ENCODE data around the gene VPS13A. TPM values are rescaled to one million over a fixed set of nuclear protein-coding genes. Genes with fewer than 3 reads are reported as not detected.
A peak's percentile ranks its signal among the peaks of the same experiment; 100 is the strongest.
"Not testable (repeated sequence)": the region's sequence is repeated elsewhere in the genome, so short reads cannot be mapped to it uniquely, and the experiment has no call there.

Gene VPS13A
- total RNA-seq, 1 donor from 2014 or later: 36.2 TPM

DNA sequence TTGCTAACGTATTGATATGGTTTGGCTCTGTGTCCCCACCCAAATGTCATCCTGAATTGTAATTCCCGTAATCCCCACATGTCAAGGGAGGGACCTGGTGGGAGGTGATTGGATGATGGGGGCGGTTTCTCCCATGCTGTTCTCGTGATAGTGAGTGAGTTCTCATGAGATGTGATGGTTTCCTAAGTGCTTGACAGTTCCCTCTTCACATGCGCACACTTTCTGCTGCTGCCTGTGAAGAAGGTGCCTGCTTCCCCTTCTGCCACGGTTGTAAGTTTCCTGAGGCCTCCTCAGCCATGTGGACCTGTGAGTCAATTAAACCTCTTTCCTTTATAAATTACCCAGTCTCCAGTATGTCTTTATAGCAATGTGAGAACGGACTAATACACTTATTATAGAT, 263.8 kb downstream of the VPS13A start:
- DNase-seq (ENCODE audit: missing footprints); ATAC-seq; intact Hi-C loops (cut with DNase I): not testable (repeated sequence)

DNA sequence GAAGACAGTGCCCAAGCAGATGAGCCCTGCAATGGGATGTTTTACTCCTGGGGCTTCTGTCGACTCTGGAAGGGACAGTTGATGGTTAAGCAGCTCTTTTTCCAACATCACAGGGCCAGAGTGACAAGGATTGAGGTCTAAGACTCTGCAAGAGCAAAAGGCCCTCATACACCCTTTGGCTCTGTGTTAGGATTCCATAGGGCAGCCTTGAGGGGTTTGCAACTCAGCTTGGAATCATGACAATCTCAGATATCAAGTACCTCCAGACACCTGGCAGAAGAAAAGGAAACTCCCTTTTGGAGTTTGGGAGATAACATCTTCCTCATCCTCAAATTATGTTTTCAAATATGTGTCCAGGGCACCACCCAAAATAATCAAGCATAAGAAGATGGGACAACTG, 265.1 kb downstream of the VPS13A start:
- ATAC-seq: no peak
- no peak for DNase-seq (ENCODE audit: missing footprints)
- intact Hi-C loops (cut with DNase I): no loop called here

DNA sequence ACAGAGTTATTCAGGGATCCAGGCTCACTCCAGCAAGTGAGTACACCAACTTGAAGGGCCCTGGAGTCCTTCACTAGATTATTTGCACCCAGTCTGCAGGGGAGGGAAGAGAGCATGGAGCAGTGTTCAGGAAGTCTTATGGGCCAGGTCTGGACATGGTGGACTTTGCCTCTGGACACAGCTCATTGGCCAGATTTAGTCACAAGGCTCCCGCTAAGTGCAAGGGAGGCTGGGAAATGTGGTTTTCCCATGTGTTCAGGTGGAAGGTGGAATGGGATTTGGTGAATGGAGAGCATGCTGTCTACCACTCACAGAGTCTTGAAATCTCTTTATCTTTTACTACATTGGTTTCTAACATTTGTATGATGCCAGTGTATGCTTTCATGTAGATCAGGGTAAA, 270.3 kb downstream of the VPS13A start:
- ATAC-seq (no peak), DNase-seq (ENCODE audit: missing footprints) (no peak)
- intact Hi-C loops (cut with DNase I): no loop called here

DNA sequence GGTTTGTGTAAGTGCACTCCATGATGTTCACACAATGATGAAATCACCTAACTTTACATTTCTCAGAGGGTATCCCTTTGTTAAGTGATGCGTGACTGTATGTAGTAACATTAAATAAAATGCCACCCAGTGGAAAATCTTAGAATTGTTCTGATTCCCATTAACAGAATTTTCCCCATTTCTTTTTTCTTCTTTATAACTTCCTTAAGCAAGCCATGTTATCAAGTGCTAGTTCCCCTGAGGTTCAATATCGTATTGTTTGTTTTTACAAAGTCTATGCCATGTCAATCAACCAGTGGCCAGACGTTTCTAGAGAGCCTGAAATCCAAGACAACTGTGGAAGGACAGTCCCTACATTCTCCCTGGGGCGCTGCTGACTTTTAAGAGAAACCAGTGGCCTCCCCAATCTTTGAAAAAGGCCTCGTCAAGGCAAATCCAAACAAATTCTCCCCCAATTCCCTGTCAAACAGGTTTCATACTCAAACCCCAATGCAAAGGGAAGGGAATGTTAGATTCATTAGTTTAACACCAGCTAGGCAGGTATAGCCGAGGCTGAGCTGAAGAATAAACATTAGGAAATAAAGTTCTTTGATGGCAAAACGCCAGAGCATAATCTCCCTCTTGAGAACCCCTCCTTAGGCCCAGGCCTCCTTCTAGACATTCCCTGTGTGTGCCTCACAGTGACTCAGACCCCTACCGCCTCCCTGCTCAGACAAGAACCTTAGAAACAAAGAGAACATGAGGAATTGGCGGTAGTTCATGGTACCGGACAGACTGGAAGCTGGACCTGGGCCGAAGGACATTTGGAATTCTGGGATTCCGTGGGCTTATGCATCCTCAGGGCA, 272.1 kb downstream of the VPS13A start:
- intact Hi-C loops (cut with DNase I): no loop called here
- DNase-seq (ENCODE audit: missing footprints) (no peak), ATAC-seq (no peak)

DNA sequence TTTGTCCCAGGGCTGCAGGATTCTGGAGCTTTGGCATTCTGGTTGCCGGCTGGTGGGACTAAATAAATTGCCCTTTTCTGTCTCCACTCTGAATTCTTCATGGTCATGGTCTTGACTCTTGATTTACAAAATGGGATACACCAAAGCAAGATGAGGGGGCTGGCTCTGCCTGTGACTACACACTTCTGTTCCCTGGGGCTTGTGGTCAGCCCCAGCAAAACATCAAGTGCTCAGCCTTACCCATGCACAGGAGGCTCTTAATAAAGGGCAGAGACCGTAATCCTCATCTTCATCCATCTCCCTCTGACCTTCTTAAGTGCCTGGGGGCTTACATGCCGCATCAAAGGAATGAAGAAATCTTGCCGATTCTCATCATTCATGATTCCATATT, 272.7 kb downstream of the VPS13A start:
- no peak for ATAC-seq
- DNase-seq (ENCODE audit: missing footprints): no peak
- intact Hi-C loops (cut with DNase I): no loop called here

DNA sequence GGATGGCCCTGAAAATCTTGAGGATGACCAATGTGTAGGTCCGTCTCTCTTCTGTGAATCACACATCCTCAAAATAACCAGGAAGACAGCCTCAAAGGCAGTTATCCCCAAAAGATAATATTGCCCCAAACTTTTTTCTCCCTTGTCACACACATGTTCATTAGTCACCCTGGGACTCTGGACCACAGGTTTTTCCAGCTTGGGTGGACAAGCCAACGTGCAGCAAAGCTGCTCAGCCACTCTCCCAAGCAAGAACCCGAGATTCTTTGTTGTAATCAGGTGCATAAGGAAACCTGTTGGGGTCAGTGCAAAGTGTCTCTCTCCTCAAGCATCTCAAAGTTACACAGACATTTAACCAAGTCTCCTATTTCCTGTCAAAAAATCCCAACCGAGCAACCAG, 274.2 kb downstream of the VPS13A start:
- intact Hi-C loops (cut with DNase I): no loop called here
- ATAC-seq (no peak), DNase-seq (ENCODE audit: missing footprints) (no peak)

DNA sequence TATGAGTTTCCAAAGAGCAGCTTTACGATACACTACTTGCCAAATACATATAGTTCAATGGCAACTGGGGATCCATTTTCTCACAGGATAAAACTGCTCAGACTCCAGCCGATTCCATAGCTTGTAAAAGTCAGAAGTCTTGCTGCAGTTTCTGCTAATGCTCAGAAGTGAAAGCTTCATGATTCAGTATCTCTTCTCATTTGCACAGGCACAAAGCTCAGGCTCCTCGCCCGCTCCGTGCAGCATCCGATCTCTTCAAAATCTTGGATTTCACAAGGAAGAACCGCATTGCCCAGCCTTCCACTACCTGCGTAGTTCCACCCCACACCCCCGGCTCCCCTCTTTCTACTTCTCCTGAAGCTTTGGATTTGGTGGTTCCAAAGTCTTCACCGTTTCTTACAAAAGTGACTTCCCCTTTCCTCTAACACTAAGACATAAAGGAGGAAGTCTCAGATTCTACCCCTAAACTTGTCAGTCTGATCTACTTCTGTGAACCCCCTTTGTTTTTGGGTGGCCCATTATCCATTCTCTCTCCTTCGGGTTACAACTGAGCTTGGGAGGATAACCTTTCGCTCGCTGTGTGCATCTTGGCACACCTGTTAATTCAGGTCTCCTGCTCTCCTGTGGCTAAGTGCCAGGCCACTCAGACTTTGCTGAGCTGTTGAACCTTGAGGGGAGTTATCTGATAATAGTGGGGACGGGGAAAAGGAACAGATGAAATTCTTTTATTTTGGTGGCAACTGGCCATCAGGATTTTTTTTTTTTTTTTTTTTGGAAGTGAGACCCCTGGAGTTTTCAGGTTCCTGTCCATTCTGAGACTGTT, 276.7 kb downstream of the VPS13A start:
- intact Hi-C loops (cut with DNase I): no loop called here
- DNase-seq (ENCODE audit: missing footprints): no peak
- no peak for ATAC-seq

DNA sequence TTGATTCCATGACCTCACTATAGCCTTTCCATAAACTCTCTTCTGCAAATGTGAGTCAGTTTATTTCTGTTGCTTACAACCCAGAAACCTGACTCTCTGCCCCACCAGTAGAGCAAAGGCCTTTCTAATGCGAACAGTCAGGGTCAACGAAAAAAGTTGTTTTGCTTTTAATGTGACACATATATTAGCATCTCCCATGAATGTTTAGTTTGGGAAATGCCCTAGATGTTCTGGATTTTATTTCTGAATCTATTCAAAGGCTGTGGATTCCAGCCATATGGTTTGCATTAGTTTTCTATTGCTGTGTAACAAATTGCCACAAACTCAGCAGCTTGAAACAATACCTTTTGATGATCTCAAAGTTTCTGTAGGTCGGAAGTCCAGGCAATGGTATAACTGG, 277.3 kb downstream of the VPS13A start:
- intact Hi-C loops (cut with DNase I): loop anchor here (5.0 kb wide), 2 partner anchors 143 to 298 kb away; no protein-coding TSS in a partner anchor
- DNase-seq (ENCODE audit: missing footprints): no peak
- ATAC-seq: no peak

DNA sequence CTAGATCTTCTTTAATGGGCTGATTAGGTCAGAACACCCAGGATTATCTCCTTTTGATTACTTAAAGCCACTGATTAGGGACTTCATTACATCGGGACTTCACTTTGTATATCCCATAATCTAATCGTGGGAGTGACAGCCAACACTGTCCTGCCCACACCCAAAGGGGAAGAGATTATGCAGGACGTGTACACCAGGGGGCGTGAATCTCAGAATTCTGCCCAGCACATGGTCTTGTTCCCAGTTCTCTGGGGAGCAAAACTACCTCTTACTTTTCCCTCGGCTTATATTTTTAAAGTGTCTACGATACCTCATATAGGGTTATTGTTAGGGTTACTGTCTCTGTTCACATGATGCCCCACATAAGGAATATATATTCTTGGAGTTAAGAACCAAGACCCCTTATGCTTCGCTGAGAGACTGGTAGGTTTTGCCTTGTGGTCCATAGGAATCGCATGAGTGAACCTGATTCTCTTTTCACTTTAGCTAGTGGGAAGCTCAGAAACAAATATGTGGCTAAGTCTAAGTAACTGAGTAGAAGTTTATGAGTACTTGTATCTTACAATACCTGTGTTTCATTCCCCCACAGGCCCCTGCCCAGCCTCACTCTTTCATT, 278.1 kb downstream of the VPS13A start:
- ATAC-seq (no peak), DNase-seq (ENCODE audit: missing footprints) (no peak)
- intact Hi-C loops (cut with DNase I): loop anchor here (5.0 kb wide), 2 partner anchors 142 to 297 kb away; no protein-coding TSS in a partner anchor

DNA sequence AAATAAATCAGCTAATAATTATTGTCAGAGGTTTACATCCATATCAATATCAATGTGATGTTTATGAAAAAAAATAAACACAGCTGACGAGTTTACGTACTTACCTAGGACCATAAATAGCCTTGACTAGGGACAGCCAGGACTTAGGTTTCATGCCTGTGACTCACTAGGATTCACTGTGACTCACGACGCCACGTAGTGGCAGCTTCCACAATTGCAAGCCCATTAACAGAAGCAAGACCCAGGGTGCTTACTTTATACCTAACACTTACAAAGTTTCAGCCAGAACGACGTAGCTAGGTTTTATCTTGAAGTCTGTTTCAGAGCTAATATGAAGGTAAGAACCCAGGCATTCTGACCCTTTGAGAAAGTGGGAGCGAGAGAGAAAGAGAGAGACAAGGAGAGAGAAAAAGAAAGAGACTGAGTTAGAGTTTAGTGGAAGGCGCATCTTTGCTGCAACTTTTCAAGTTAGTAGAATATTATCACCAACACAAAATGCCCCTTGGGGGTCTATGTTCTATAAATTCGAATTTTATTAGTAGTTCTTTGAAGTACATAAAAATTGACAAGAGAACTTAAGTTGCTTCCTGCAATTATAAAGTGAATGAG, 279.6 kb downstream of the VPS13A start:
- intact Hi-C loops (cut with DNase I): loop anchor here (2.0 to 5.0 kb wide), 4 partner anchors 140 to 578 kb away; partner anchors contain the start of gene GNA14
- ATAC-seq (peak; percentile 79), DNase-seq (ENCODE audit: missing footprints) (peak; percentile 83)

DNA sequence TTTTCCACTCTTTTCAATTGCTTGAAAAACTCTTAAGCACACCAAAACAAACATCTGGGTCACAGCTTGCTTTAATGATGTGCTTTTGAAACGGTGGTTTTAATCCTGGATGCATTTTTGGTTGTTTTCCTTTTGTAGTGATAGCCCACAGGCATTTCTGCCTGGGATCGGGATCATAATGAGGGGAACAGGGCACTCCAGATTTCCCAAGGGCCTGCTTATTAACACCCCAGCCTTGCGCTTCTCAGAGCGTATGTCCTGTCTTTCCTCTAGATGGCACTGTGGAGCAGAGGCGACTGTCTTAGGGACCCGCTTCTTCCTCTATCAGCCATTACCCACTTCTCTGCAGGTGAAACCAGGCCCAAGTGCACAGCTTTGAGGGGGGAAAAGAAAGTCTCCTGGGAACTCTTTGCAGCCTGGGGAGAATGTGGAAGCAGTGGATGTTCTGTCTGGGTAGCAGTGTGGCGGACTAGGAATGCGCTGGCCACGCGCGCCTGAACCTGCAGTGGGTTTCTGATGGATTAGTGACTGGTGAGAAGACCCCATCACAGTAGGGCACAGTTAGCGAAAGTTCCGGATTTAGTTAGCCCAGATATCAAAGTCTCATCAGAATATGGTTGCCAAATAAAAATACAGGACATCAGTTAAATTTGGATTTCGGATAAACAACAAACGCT, 280.7 kb downstream of the VPS13A start:
- intact Hi-C loops (cut with DNase I): loop anchor here (2.0 to 5.0 kb wide), 4 partner anchors 139 to 577 kb away; partner anchors contain the start of gene GNA14
- peak; percentile 81 for ATAC-seq
- DNase-seq (ENCODE audit: missing footprints): no peak

DNA sequence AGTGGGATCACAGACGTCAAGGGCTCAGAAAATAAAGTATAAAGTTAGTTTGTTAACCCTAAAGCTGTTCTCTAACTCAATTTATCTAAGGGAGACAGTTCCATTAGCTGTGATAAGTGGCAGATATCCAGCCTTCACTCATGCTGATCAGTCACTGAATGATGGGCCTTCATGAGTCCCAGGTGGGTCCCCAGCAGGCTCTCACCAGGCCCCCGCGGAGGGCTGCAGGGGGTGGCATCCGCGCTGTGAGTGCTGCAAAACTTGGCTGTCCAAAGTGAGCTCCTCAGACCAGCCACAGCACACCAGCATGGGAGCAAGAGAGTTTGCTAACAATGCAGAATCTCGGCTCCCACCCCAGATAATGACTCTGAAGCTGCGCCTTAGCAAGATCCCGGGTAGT, 283.6 kb downstream of the VPS13A start:
- no peak for DNase-seq (ENCODE audit: missing footprints)
- ATAC-seq: no peak
- intact Hi-C loops (cut with DNase I): no loop called here

DNA sequence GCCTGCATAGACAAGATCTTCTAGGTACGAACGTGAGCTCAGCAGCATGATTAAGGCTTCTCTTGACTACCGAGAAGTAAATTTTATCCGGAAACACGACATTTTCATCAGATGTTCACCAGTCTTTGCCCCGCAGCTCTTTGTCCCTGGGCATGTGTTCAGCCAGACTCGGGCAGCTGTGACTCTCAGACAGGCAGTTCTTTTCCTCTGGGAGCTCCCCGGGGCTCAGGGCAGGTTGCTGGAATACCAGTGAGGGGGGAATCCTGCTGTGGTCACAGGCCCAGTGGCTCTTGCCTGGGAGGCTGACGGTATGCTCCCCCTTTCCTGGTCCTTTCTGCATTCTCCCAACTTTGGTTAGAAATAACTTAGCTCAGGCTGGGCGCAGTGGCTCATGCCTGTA, 284.7 kb downstream of the VPS13A start:
- intact Hi-C loops (cut with DNase I): no loop called here
- DNase-seq (ENCODE audit: missing footprints) (no peak), ATAC-seq (no peak)

DNA sequence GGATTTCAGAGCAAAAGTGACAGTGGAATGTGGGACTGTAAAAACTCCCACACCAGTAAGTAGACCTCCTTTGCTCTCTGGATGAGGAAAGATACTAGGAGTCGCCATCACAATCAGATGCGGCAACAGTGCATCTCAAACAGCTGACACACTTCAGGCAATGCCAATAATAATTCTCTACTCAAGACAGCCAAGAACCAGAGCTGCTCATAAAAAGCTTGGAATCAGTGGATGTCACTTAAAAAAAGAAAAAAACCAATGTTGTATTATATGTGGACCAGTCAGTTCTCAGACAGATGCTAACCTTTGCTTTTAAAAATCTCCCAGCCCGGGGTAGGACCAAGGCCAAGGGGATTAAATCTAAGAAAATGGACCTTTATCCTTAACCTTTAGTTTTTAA, 285.8 kb downstream of the VPS13A start:
- ATAC-seq (no peak), DNase-seq (ENCODE audit: missing footprints) (no peak)
- intact Hi-C loops (cut with DNase I): no loop called here

DNA sequence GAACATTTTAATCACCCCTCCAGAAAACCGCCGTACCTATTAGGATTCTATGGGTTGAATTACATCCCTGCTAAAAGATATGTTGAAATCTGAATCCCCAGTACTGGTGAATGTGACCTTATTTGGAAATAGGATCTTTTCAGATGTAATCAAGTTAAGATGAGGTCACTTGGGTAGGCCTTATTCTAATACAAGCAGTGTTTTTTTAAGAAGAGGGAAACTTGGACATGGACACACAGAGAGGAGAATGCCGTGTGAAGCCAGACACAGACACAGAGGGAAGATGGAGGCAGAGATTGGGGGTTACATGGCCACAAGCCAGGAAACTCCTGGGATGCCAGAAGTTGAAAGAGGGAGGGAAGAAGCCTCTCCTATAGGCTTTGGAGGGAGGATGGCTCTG, 287.3 kb downstream of the VPS13A start:
- intact Hi-C loops (cut with DNase I): no loop called here
- no peak for DNase-seq (ENCODE audit: missing footprints)
- ATAC-seq: no peak

DNA sequence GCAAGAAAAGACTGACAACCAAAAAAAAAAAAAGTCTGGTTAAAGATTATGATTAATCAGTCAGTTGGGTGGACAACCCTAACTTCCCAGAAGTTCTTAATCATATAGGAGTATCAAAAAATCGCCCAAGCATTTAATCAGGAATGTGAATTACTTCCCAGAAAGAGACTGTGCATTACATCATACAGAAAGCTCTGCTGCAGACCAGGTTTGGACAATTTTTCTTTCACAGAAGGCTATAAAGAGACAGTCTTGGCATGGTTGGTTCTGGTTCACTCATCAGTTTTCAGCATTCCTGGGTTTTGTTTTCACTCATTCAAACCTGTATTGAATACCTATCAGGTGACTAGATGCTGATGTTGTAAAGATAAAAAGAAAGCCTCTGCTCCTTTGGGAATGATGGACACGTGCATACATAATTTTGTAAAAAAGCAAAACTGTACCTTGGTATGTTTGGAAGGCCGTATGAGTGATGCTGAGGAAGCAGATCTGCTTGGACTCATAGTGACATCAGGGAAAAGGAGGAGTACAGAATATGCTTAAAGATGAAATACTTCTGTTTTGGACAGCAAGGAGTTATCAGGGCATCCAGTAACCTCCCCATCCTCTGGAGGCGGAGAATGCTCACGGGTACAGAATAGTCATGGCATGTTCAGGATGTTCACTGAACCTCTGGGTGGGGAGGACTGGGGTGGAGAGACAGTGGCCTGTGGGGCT, 292.3 kb downstream of the VPS13A start:
- DNase-seq (ENCODE audit: missing footprints): no peak
- intact Hi-C loops (cut with DNase I): no loop called here
- ATAC-seq: no peak

All from Right ventricle myocardium inferior (tissue), 1 donor.